GM12801 (cell line): ENCODE data around the gene TSPO2.

ENCODE experiments used
- CTCF ChIP-seq: IDR thresholded peaks from one replicate; pipeline ENCODE4 v1.5.1; 2011; ENCODE audit warnings: control low read depth; ENCODE audit not compliant: insufficient read length; ENCODE audit errors: extremely low read depth

The TSPO2 gene

GRCh38 chr6:41032830-41033229 is 9.4 kb upstream of the TSPO2 start:
- TF ChIP-seq CTCF, result no peak

DNA sequence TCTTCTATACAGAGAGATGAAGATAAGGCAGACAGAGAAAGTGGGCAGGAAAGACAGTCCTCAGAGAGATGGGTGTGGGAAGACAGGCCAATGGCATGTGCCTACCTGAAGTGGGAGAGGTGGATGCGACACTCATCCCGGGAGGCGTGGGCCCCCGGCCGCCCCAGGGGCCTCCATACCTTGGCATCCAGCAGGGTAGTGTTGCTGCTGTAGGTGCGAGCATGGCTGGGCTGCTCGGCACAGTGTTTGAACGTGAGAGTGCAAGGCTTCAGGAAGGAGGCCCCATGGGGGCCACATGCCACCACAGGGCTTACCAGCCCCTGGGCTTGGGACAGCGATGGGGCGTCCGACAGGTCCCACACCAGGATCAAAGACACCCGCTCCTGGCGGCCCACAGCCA is 8.5 kb upstream of the TSPO2 start:
- TF ChIP-seq CTCF, result no peak

GRCh38 chr6:41036186-41036585 is 6.1 kb upstream of the TSPO2 start:
- no peak for TF ChIP-seq CTCF

DNA sequence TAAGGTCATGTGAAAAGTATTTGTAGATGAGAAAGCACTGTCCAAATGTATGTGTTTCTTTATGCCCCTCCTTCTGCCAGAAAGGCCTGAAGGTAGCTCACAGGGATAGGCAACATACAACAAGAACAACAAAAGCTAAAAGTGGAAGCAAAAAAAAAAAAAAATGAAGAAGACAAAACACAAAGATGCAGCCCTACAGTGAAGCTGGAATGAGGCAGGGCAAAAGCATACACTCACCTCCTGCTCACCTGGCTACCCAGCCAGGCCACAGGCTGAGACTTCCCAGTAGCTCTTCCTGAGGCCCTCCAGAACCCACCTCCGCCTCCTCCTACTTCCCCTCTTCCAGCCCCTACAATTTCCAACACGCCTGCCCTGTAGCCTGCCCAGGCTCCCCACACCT is 5.7 kb upstream of the TSPO2 start:
- TF ChIP-seq CTCF, result no peak

GRCh38 chr6:41037107-41037900 is 5.0 kb upstream of the TSPO2 start:
- TF ChIP-seq CTCF, result no peak

- no peak for TF ChIP-seq CTCF
Observed at GRCh38 chr6:41038205-41038604, 4.1 kb upstream of the TSPO2 start.

GRCh38 chr6:41039060-41039998 is 2.9 kb upstream of the TSPO2 start, which contains the start of gene UNC5CL:
Gene UNC5CL (minus strand): TSS chr6:41039221. CDS start chr6:41035074, 4,147 bp downstream.
- no peak for TF ChIP-seq CTCF
